ENCODE results near the gene TPPP3.

TPPP3 gene

GRCh38 chr16:67388191-67388590 lies 5.1 kb downstream of the TPPP3 start:
- Histone ChIP-seq H3K36me3 (ENCODE audit: control insufficient read depth, insufficient read depth, low read length) (no peaks in the 10 kb centered on the region), H3K4me1 (ENCODE audit: control insufficient read depth, low read depth, low read length) (no peaks in the 10 kb centered on the region), H3K23ac (ENCODE audit: low read length) (no peak overlapping the region), H2AK5ac (ENCODE audit: low read length) (no peak overlapping the region), H3K4ac (ENCODE audit: low read depth, low read length) (no peak overlapping the region), H2BK15ac (replicated peaks; ENCODE audit: low read depth) (no peak overlapping the region), H4K5ac (ENCODE audit: low read length) (no peak overlapping the region), H3K79me1 (ENCODE audit: low read length) (no peaks in the 10 kb centered on the region), H3K9ac (ENCODE audit: low read length) (no peak overlapping the region), H3K27ac (ENCODE audit: low read depth, low read length) (no peak overlapping the region), H3K18ac (ENCODE audit: low read length) (no peak overlapping the region), H3K4me3 (ENCODE audit: low read length) (no peak overlapping the region), H3K27me3 (ENCODE audit: insufficient read depth, low read length, poor library complexity) (no peaks in the 10 kb centered on the region), H4K8ac (ENCODE audit: low read depth, low read length) (no peak overlapping the region), H2BK120ac (ENCODE audit: low read depth, low read length) (no peak overlapping the region), H2BK5ac (ENCODE audit: low read length) (no peak overlapping the region), H3K79me2 (ENCODE audit: control insufficient read depth, insufficient read depth, low read length) (no peaks in the 10 kb centered on the region), H3K56ac (ENCODE audit: low read length) (no peak overlapping the region), H3K4me2 (ENCODE audit: low read length) (no peak overlapping the region)
- DNase-seq: no peak
- no CpG with 5 or more reads among the region's 8 CpGs for WGBS (ENCODE audit: extremely low coverage, insufficient coverage, low lambda C conversion rate)

DNA sequence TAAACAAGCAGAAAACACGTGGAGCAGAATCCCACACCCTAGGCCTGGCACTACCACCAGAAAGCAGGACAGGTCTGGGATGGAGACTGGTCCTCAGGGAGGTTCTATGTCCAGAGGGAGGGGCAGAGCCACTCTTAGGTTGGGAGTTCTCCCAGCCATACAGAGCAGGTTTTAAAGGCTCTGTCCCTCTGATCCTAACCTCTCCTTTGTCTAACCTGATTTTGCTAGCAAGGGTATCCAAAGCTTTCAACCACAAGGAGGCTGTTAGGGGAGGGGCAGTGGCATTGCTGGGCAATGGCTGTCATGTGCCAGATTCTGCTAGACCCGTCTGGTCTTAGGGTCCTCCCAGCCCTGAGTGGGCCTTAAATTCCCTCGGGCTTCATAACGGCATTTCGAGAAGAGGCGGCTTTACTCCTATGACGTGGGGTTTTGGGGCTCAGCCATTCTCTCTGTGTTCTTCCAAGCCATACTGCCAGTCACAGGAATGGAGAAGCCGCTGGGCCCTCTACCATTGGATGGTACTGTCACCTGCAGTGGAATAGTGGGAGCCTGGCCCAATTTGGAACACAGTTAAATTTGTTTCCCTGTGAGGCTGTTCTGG lies 5.7 kb downstream of the TPPP3 start:
- H3K4ac ChIP-seq (ENCODE audit: low read depth, low read length): no peak overlapping the region
- H4K8ac ChIP-seq (ENCODE audit: low read depth, low read length): no peak overlapping the region
- no peak overlapping the region for H2BK15ac ChIP-seq (replicated peaks; ENCODE audit: low read depth)
- H3K79me1 ChIP-seq (ENCODE audit: low read length): no peaks in the 10 kb centered on the region
- no peak overlapping the region for H2BK5ac ChIP-seq (ENCODE audit: low read length)
- H3K56ac ChIP-seq (ENCODE audit: low read length): no peak overlapping the region
- H3K4me2 ChIP-seq (ENCODE audit: low read length): no peak overlapping the region
- no peak overlapping the region for H3K27ac ChIP-seq (ENCODE audit: low read depth, low read length)
- no peak overlapping the region for H3K18ac ChIP-seq (ENCODE audit: low read length)
- no peak overlapping the region for H3K9ac ChIP-seq (ENCODE audit: low read length)
- no peak overlapping the region for H4K5ac ChIP-seq (ENCODE audit: low read length)
- no peaks in the 10 kb centered on the region for H3K79me2 ChIP-seq (ENCODE audit: control insufficient read depth, insufficient read depth, low read length)
- H3K4me1 ChIP-seq (ENCODE audit: control insufficient read depth, low read depth, low read length): no peaks in the 10 kb centered on the region
- no peaks in the 10 kb centered on the region for H3K27me3 ChIP-seq (ENCODE audit: insufficient read depth, low read length, poor library complexity)
- no peaks in the 10 kb centered on the region for H3K36me3 ChIP-seq (ENCODE audit: control insufficient read depth, insufficient read depth, low read length)
- no peak overlapping the region for H3K23ac ChIP-seq (ENCODE audit: low read length)
- H2BK120ac ChIP-seq (ENCODE audit: low read depth, low read length): no peak overlapping the region
- WGBS (ENCODE audit: extremely low coverage, insufficient coverage, low lambda C conversion rate): no CpG with 5 or more reads among the region's 8 CpGs
- H3K4me3 ChIP-seq (ENCODE audit: low read length): no peak overlapping the region
- DNase-seq: no peak
- no peak overlapping the region for H2AK5ac ChIP-seq (ENCODE audit: low read length)

GRCh38 chr16:67386861-67387455 lies 6.3 kb downstream of the TPPP3 start:
- Histone ChIP-seq H3K4ac (ENCODE audit: low read depth, low read length) (no peak overlapping the region), H3K9ac (ENCODE audit: low read length) (no peak overlapping the region), H2BK5ac (ENCODE audit: low read length) (no peak overlapping the region), H4K5ac (ENCODE audit: low read length) (no peak overlapping the region), H3K23ac (ENCODE audit: low read length) (no peak overlapping the region), H2AK5ac (ENCODE audit: low read length) (no peak overlapping the region), H3K4me1 (ENCODE audit: control insufficient read depth, low read depth, low read length) (no peaks in the 10 kb centered on the region), H3K4me3 (ENCODE audit: low read length) (no peak overlapping the region), H2BK120ac (ENCODE audit: low read depth, low read length) (no peak overlapping the region), H3K56ac (ENCODE audit: low read length) (no peak overlapping the region), H3K79me1 (ENCODE audit: low read length) (no peaks in the 10 kb centered on the region), H3K18ac (ENCODE audit: low read length) (no peak overlapping the region), H4K8ac (ENCODE audit: low read depth, low read length) (no peak overlapping the region), H3K4me2 (ENCODE audit: low read length) (no peak overlapping the region), H3K79me2 (ENCODE audit: control insufficient read depth, insufficient read depth, low read length) (no peaks in the 10 kb centered on the region), H3K27ac (ENCODE audit: low read depth, low read length) (no peak overlapping the region), H3K36me3 (ENCODE audit: control insufficient read depth, insufficient read depth, low read length) (no peaks in the 10 kb centered on the region), H2BK15ac (replicated peaks; ENCODE audit: low read depth) (no peak overlapping the region), H3K27me3 (ENCODE audit: insufficient read depth, low read length, poor library complexity) (no peaks in the 10 kb centered on the region)
- no peak for DNase-seq
- no CpG with 5 or more reads among the region's 5 CpGs for WGBS (ENCODE audit: extremely low coverage, insufficient coverage, low lambda C conversion rate)

DNA sequence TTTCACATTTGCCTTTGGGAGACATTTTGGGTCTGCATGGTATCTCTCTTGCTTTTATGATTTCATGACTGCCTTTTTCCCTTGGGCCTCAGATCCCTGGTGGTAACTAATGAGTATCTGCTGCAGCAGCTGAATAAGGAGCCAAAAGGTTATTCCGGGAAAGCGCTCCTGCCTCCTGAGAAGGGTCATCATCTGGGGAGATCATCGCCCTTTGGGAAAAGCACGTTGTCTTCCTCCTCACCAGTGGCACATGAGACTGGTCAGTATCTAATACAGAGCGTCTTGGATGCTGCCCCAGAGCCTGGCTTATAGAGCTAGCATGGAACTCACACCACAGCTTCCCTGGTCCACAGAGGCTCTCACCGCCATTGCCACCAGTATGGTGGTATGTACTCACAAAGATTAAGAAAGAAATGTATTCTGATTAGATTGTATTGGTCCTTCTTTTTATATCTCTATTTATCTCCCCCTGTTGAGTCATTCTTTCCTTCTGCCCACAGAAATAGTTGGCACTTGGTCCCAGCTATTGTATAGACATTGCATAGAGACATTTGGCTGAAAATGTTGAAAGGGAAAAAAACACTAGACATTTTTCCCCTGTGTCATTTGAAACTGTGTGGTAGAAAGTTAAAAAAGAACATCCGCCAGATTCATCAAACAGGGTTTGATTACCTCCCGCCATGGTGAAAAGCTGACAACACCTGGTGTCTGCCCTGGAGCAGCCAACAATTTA lies 8.4 kb downstream of the TPPP3 start:
- Histone ChIP-seq H3K4ac (ENCODE audit: low read depth, low read length) (no peak overlapping the region), H4K5ac (ENCODE audit: low read length) (no peak overlapping the region), H2AK5ac (ENCODE audit: low read length) (no peak overlapping the region), H4K8ac (ENCODE audit: low read depth, low read length) (no peak overlapping the region), H3K23ac (ENCODE audit: low read length) (no peak overlapping the region), H3K56ac (ENCODE audit: low read length) (no peak overlapping the region), H3K18ac (ENCODE audit: low read length) (no peak overlapping the region), H3K79me2 (ENCODE audit: control insufficient read depth, insufficient read depth, low read length) (no peaks in the 10 kb centered on the region), H3K4me1 (ENCODE audit: control insufficient read depth, low read depth, low read length) (no peaks in the 10 kb centered on the region), H2BK15ac (replicated peaks; ENCODE audit: low read depth) (no peak overlapping the region), H2BK120ac (ENCODE audit: low read depth, low read length) (no peak overlapping the region), H3K4me2 (ENCODE audit: low read length) (no peak overlapping the region), H3K4me3 (ENCODE audit: low read length) (no peak overlapping the region), H3K79me1 (ENCODE audit: low read length) (no peaks in the 10 kb centered on the region), H2BK5ac (ENCODE audit: low read length) (no peak overlapping the region), H3K27ac (ENCODE audit: low read depth, low read length) (no peak overlapping the region), H3K27me3 (ENCODE audit: insufficient read depth, low read length, poor library complexity) (no peaks in the 10 kb centered on the region), H3K9ac (ENCODE audit: low read length) (no peak overlapping the region), H3K36me3 (ENCODE audit: control insufficient read depth, insufficient read depth, low read length) (no peaks in the 10 kb centered on the region)
- no CpG with 5 or more reads among the region's 8 CpGs for WGBS (ENCODE audit: extremely low coverage, insufficient coverage, low lambda C conversion rate)
- no peak for DNase-seq

- H2BK120ac ChIP-seq (ENCODE audit: low read depth, low read length): no peak overlapping the region
- H3K79me1 ChIP-seq (ENCODE audit: low read length): no peaks in the 10 kb centered on the region
- no peak overlapping the region for H3K56ac ChIP-seq (ENCODE audit: low read length)
- H3K79me2 ChIP-seq (ENCODE audit: control insufficient read depth, insufficient read depth, low read length): no peaks in the 10 kb centered on the region
- whole genome bisulfite sequencing (ENCODE audit: extremely low coverage, insufficient coverage, low lambda C conversion rate): no CpG with 5 or more reads among the region's 3 CpGs
- H3K4me1 ChIP-seq (ENCODE audit: control insufficient read depth, low read depth, low read length): no peaks in the 10 kb centered on the region
- H3K4me2 ChIP-seq (ENCODE audit: low read length): no peak overlapping the region
- H3K9ac ChIP-seq (ENCODE audit: low read length): no peak overlapping the region
- H3K27me3 ChIP-seq (ENCODE audit: insufficient read depth, low read length, poor library complexity): no peaks in the 10 kb centered on the region
- no peak overlapping the region for H3K18ac ChIP-seq (ENCODE audit: low read length)
- no peak overlapping the region for H3K27ac ChIP-seq (ENCODE audit: low read depth, low read length)
- no peak overlapping the region for H3K4me3 ChIP-seq (ENCODE audit: low read length)
- H3K23ac ChIP-seq (ENCODE audit: low read length): no peak overlapping the region
- DNase-seq: no peak
- H2BK5ac ChIP-seq (ENCODE audit: low read length): no peak overlapping the region
- H2AK5ac ChIP-seq (ENCODE audit: low read length): no peak overlapping the region
- no peak overlapping the region for H4K8ac ChIP-seq (ENCODE audit: low read depth, low read length)
- H3K36me3 ChIP-seq (ENCODE audit: control insufficient read depth, insufficient read depth, low read length): no peaks in the 10 kb centered on the region
- H4K5ac ChIP-seq (ENCODE audit: low read length): no peak overlapping the region
- H3K4ac ChIP-seq (ENCODE audit: low read depth, low read length): no peak overlapping the region
- no peak overlapping the region for H2BK15ac ChIP-seq (replicated peaks; ENCODE audit: low read depth)
Observed at GRCh38 chr16:67383284-67383683, 10.0 kb downstream of the TPPP3 start.

Data from mesendoderm (in vitro differentiated cells).